Stomach (tissue), 9 donors: ENCODE results near the gene NKX6-2. TPM values are rescaled to one million over a fixed set of nuclear protein-coding genes. Genes with fewer than 3 reads are reported as not detected.

Experiments
- DNase-seq, 2 donors: peaks; one replicate each; pipeline versions ENCODE4 v3.0.0 to v3.0.0-alpha.2; 2013 to 2019
- H3K27ac ChIP-seq, 5 donors: fragments of 200-600 bp in 4 of 5; sonication (generic) in 4 of 5; one replicate each; pipeline ENCODE4 v1.5.1; 2013 to 2019; ENCODE audit warnings: mild to moderate bottlenecking in 1 of 5, moderate library complexity in 1 of 5
- H3K27me3 ChIP-seq, 3 donors: fragments of 200-600 bp; sonication (generic); one replicate each; pipeline ENCODE4 v1.5.1; 2017 to 2019; ENCODE audit warnings: mixed run types in 1 of 3
- H3K36me3 ChIP-seq, 4 donors: fragments of 200-600 bp; sonication (generic); 1 replicate in 3 of 4; 2 replicates in 1 of 4; pipeline ENCODE4 v1.5.1; 2016 to 2019
- H3K4me1 ChIP-seq, 4 donors: fragments of 200-600 bp; sonication (generic); one replicate each; pipeline ENCODE4 v1.5.1; 2016 to 2019
- H3K4me3 ChIP-seq, 4 donors: fragments of 200-600 bp; sonication (generic) in 3 of 4; one replicate each; pipeline ENCODE4 v1.5.1; 2016 to 2019; ENCODE audit warnings: mild to moderate bottlenecking in 1 of 4
- H3K9me3 ChIP-seq, 4 donors: fragments of 200-600 bp; sonication (generic); one replicate each; pipeline ENCODE4 v1.5.1; 2016 to 2019
- EP300 ChIP-seq: sonication (generic); formaldehyde crosslinking; IDR thresholded peaks from one replicate; pipeline ENCODE4 v1.6.1; 2017; ENCODE audit warnings: antibody characterized with exemption
- POLR2A ChIP-seq, 4 donors: fragments of 450-650 bp; IDR thresholded peaks; one replicate each; pipeline ENCODE4 v1.6.1; 2016; ENCODE audit warnings: antibody characterized with exemption in 4 of 4, control low read depth in 2 of 4, mild to moderate bottlenecking in 1 of 4, moderate library complexity in 1 of 4
- POLR2AphosphoS5 ChIP-seq, 3 donors: sonication (generic); formaldehyde crosslinking; IDR thresholded peaks; one replicate each; pipeline ENCODE4 v1.6.1; 2016; ENCODE audit warnings: antibody characterized with exemption in 3 of 3
- WGBS, 5 donors: extraction: QIAGEN DNeasy Blood & Tissue Kit in 3 of 5; methylation state at CpG; one replicate each; pipeline versions ENCODE4 v1.1.5 to v1.1.7; 2013 to 2018; 5-methylcytosine and 5-hydroxymethylcytosine counted together
- intact Hi-C: fragments of 100-400 bp; cut with DNase I; formaldehyde crosslinking; loops from one replicate; pipeline ENCODE4 v1.15.1; 2023; ENCODE audit warnings: low total_unique reads
- polyA plus RNA-seq, 3 donors: library from polyadenylated mRNA; stranded (reverse); fragments of 200-250 nt; gene quantifications; one replicate each; pipeline ENCODE4 v1.2.3, GENCODE V29; 2013
- total RNA-seq, 5 donors: library from RNA; depleted of rRNA; stranded (reverse); fragments of >200 nt; gene quantifications; one replicate each; pipeline versions ENCODE4 v1.1.0 to v1.2.3, GENCODE V29; 2014 to 2016
- TF ChIP-seq, protein P1 (sequence below), 7 experiments: fragments of 450-650 bp in 4 of 7; fragments of 200-600 bp in 3 of 7; sonication (generic) in 3 of 7; IDR thresholded peaks; one replicate each; pipeline ENCODE4 v1.5.1; 2016 to 2019; ENCODE audit warnings: antibody characterized with exemption in 7 of 7, control low read depth in 2 of 7, mild to moderate bottlenecking in 1 of 7
- donor health status: healthy with polysubstance abuse.
- donor health status: Bipolar disorder and iron deficiency.
- donor health status: healthy.

NKX6-2 gene
- total and polyA plus RNA-seq, 8 donors = 0.65 to 75.8 (median 10.0) TPM; not detected in 2

- 44 to 72% (median 57%) methylated on average over 11 of the region's 11 CpGs for WGBS, 5 donors
- no peak overlapping the region for H3K27ac ChIP-seq
Measured at GRCh38 chr10:132764108-132764507, 21.8 kb downstream of the NKX6-2 start.

GRCh38 chr10:132763545-132763944 lies 22.4 kb downstream of the NKX6-2 start:
- H3K9me3 ChIP-seq = no peaks in the 10 kb centered on the region
- H3K27ac ChIP-seq = no peak overlapping the region
- H3K4me3 ChIP-seq = no peak overlapping the region
- H3K27me3 ChIP-seq = no peaks in the 10 kb centered on the region
- intact Hi-C loops = no loop called here
- no peak for TF ChIP-seq EP300
- TF ChIP-seq POLR2A (IDR thresholded peaks at IDR 0.05) = no peak
- TF ChIP-seq, protein P1, sequence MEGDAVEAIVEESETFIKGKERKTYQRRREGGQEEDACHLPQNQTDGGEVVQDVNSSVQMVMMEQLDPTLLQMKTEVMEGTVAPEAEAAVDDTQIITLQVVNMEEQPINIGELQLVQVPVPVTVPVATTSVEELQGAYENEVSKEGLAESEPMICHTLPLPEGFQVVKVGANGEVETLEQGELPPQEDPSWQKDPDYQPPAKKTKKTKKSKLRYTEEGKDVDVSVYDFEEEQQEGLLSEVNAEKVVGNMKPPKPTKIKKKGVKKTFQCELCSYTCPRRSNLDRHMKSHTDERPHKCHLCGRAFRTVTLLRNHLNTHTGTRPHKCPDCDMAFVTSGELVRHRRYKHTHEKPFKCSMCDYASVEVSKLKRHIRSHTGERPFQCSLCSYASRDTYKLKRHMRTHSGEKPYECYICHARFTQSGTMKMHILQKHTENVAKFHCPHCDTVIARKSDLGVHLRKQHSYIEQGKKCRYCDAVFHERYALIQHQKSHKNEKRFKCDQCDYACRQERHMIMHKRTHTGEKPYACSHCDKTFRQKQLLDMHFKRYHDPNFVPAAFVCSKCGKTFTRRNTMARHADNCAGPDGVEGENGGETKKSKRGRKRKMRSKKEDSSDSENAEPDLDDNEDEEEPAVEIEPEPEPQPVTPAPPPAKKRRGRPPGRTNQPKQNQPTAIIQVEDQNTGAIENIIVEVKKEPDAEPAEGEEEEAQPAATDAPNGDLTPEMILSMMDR (IDR thresholded peaks at IDR 0.05) = no peak
- no peak for TF ChIP-seq POLR2AphosphoS5 (IDR thresholded peaks at IDR 0.05)
- peaks cover 0 to 20% (median 4%) of the 10 kb centered on the region in 4 donors for H3K4me1 ChIP-seq
- 86 to 97% (median 89%) methylated on average over 4 to 5 of the region's 5 CpGs for WGBS, 5 donors
- no peak for DNase-seq
- H3K36me3 ChIP-seq = peaks cover 0 to 72% (median 50%) of the 10 kb centered on the region in 4 donors

More at GRCh38 chr10:132764108-132764507, 21.8 kb downstream of the NKX6-2 start:
- Histone ChIP-seq H3K4me1 (peaks cover 0 to 19% (median 4%) of the 10 kb centered on the region in 4 donors), H3K36me3 (peaks cover 0 to 72% (median 51%) of the 10 kb centered on the region in 4 donors), H3K4me3 (no peak overlapping the region), H3K27me3 (no peaks in the 10 kb centered on the region), H3K9me3 (no peaks in the 10 kb centered on the region)
- DNase-seq = no peak
- TF ChIP-seq EP300 (no peak), POLR2AphosphoS5 (IDR thresholded peaks at IDR 0.05) (no peak)
- TF ChIP-seq, protein P1 (IDR thresholded peaks at IDR 0.05) = no peak
- intact Hi-C loops = no loop called here

DNA sequence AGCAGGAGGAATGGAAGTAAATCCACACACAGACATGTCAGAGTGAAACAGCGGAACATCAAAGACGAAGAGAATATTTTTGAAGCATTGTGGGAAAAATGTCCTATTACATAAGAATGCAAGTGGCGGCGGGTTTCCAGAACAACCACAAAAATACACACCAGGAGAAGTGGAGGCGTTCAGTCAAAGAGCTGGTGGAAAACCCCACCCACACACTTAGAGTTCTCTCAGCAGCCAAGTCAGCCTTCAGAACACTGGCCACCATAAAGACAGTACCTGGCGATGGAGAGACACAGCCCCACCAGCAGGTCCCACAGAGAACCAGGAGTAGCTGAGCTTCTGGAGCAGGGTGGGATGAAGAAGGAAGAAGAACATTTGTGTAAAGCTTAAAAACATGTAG lies 23.7 kb downstream of the NKX6-2 start:
- Histone ChIP-seq H3K27ac (no peak overlapping the region), H3K27me3 (no peaks in the 10 kb centered on the region), H3K4me1 (peaks cover 0 to 20% (median 4%) of the 10 kb centered on the region in 4 donors), H3K4me3 (no peak overlapping the region), H3K9me3 (no peaks in the 10 kb centered on the region), H3K36me3 (peaks cover 5 to 71% (median 48%) of the 10 kb centered on the region in 4 donors)
- DNase-seq = no peak
- WGBS, 5 donors = 76 to 91% (median 86%) methylated on average over 6 of the region's 6 CpGs
- intact Hi-C loops = no loop called here
- TF ChIP-seq, protein P1 (IDR thresholded peaks at IDR 0.05) = no peak
- TF ChIP-seq POLR2AphosphoS5 (IDR thresholded peaks at IDR 0.05) = no peak

GRCh38 chr10:132761395-132762060 lies 24.4 kb downstream of the NKX6-2 start:
- Histone ChIP-seq H3K27me3 (no peaks in the 10 kb centered on the region), H3K36me3 (peaks cover 7 to 75% (median 55%) of the 10 kb centered on the region in 4 donors), H3K27ac (no peak overlapping the region), H3K9me3 (no peaks in the 10 kb centered on the region), H3K4me1 (peaks cover 0 to 20% (median 4%) of the 10 kb centered on the region in 4 donors), H3K4me3 (no peak overlapping the region)
- WGBS, 5 donors = 92 to 95% (median 94%) methylated on average over 11 of the region's 11 CpGs
- no peak for DNase-seq
- intact Hi-C loops = no loop called here
- no peak for TF ChIP-seq POLR2AphosphoS5 (IDR thresholded peaks at IDR 0.05)
- no peak for TF ChIP-seq POLR2A (IDR thresholded peaks at IDR 0.05)
- no peak for TF ChIP-seq EP300
- TF ChIP-seq, protein P1 (IDR thresholded peaks at IDR 0.05) = no peak
